ENCODE measurements around the gene BTRC. TPM values are rescaled to one million over a fixed set of nuclear protein-coding genes. Genes with fewer than 3 reads are reported as not detected.
A peak's percentile ranks its signal among the peaks of the same experiment; 100 is the strongest.

Gene BTRC
- total and polyA plus RNA-seq, 7 donors, result 6.1 to 19.3 (median 16.4) TPM

- no peak for DNase-seq
- H3K9me3 ChIP-seq, result no peaks in the 10 kb centered on the region
- H3K27ac ChIP-seq, result peak overlapping the region; percentile 54
- WGBS, 3 donors, result 90 to 98% (median 95%) methylated on average over 1 of the region's 1 CpG
- no peak for TF ChIP-seq CTCF (IDR thresholded peaks at IDR 0.05)
- H3K4me1 ChIP-seq, result peaks cover 49% of the 10 kb centered on the region
- no peaks in the 10 kb centered on the region for H3K27me3 ChIP-seq (ENCODE audit: insufficient read depth in 3 of 3, low read length in 2 of 3)
- H3K4me3 ChIP-seq, result no peak overlapping the region
- intact Hi-C loops (cut with DNase I), result no loop called here
- no peak for ATAC-seq
- H3K36me3 ChIP-seq (ENCODE audit: insufficient read depth in 1 of 2, low read depth in 1 of 2), result no peaks in the 10 kb centered on the region
Observed at GRCh38 chr10:101490026-101490425, 136.1 kb downstream of the BTRC start.

- peaks cover 35% of the 10 kb centered on the region for H3K4me1 ChIP-seq
- H3K9me3 ChIP-seq, result no peaks in the 10 kb centered on the region
- H3K27me3 ChIP-seq (ENCODE audit: insufficient read depth in 3 of 3, low read length in 2 of 3), result no peaks in the 10 kb centered on the region
- no peak overlapping the region for H3K4me3 ChIP-seq
- TF ChIP-seq CTCF (IDR thresholded peaks at IDR 0.05), result no peak
- WGBS, 3 donors, result 90 to 98% (median 91%) methylated on average over 3 of the region's 3 CpGs
- ATAC-seq (no peak), DNase-seq (no peak)
- no peaks in the 10 kb centered on the region for H3K36me3 ChIP-seq (ENCODE audit: insufficient read depth in 1 of 2, low read depth in 1 of 2)
- no peak overlapping the region for H3K27ac ChIP-seq
- intact Hi-C loops (cut with DNase I), result no loop called here
Observed at GRCh38 chr10:101492205-101492604, 138.2 kb downstream of the BTRC start.

- Histone ChIP-seq H3K4me3 (no peak overlapping the region), H3K4me1 (peaks cover 31% of the 10 kb centered on the region), H3K9me3 (no peaks in the 10 kb centered on the region), H3K27me3 (ENCODE audit: insufficient read depth in 3 of 3, low read length in 2 of 3) (no peaks in the 10 kb centered on the region), H3K36me3 (ENCODE audit: insufficient read depth in 1 of 2, low read depth in 1 of 2) (no peaks in the 10 kb centered on the region), H3K27ac (no peak overlapping the region)
- WGBS, 3 donors, result 89 to 93% (median 91%) methylated on average over 1 of the region's 1 CpG
- DNase-seq (no peak), ATAC-seq (no peak)
- intact Hi-C loops (cut with DNase I), result no loop called here
- TF ChIP-seq CTCF (IDR thresholded peaks at IDR 0.05), result no peak
Observed at GRCh38 chr10:101492814-101493213, 138.8 kb downstream of the BTRC start.

GRCh38 chr10:101493249-101493648, 139.3 kb downstream of the BTRC start:
- no peak overlapping the region for H3K27ac ChIP-seq
- no peak for TF ChIP-seq CTCF (IDR thresholded peaks at IDR 0.05)
- H3K36me3 ChIP-seq (ENCODE audit: insufficient read depth in 1 of 2, low read depth in 1 of 2), result no peaks in the 10 kb centered on the region
- no peak for DNase-seq
- 93 to 96% (median 95%) methylated on average over 1 of the region's 1 CpG for WGBS, 3 donors
- ATAC-seq, result no peak
- no peaks in the 10 kb centered on the region for H3K27me3 ChIP-seq (ENCODE audit: insufficient read depth in 3 of 3, low read length in 2 of 3)
- no peak overlapping the region for H3K4me3 ChIP-seq
- no peaks in the 10 kb centered on the region for H3K9me3 ChIP-seq
- intact Hi-C loops (cut with DNase I), result no loop called here
- H3K4me1 ChIP-seq, result peaks cover 27% of the 10 kb centered on the region

GRCh38 chr10:101493782-101494281, 139.9 kb downstream of the BTRC start:
- ATAC-seq, result no peak
- 42 to 71% (median 55%) methylated on average over 1 of the region's 1 CpG for WGBS, 3 donors

More at GRCh38 chr10:101493782-101494281, 139.9 kb downstream of the BTRC start:
- Histone ChIP-seq H3K27ac (no peak overlapping the region), H3K4me1 (peaks cover 21% of the 10 kb centered on the region), H3K4me3 (no peak overlapping the region), H3K27me3 (ENCODE audit: insufficient read depth in 3 of 3, low read length in 2 of 3) (no peaks in the 10 kb centered on the region), H3K9me3 (no peaks in the 10 kb centered on the region), H3K36me3 (ENCODE audit: insufficient read depth in 1 of 2, low read depth in 1 of 2) (no peaks in the 10 kb centered on the region)
- TF ChIP-seq CTCF (IDR thresholded peaks at IDR 0.05), result no peak
- intact Hi-C loops (cut with DNase I), result no loop called here
- no peak for DNase-seq

All from psoas muscle (tissue), 8 donors.